Epidermal melanocyte (primary cell): ENCODE results near the gene ZNF516.
A peak's percentile ranks its signal among the peaks of the same experiment; 100 is the strongest.

ENCODE experiments used
- DNase-seq: peaks from one replicate; pipeline ENCODE4 v3.0.0; 2011; ENCODE audit warnings: low spot score; ENCODE audit not compliant: insufficient read length

Gene ZNF516

GRCh38 chr18:76365561-76365960 is 129.5 kb downstream of the ZNF516 start:
- no peak for DNase-seq

GRCh38 chr18:76364282-76365259 is 130.5 kb downstream of the ZNF516 start:
- no peak for DNase-seq

GRCh38 chr18:76363436-76364120 is 131.5 kb downstream of the ZNF516 start:
- no peak for DNase-seq

- DNase-seq = no peak
Measured at GRCh38 chr18:76362676-76363075, 132.4 kb downstream of the ZNF516 start.

- DNase-seq = no peak
Measured at GRCh38 chr18:76361219-76361618, 133.8 kb downstream of the ZNF516 start.

- no peak for DNase-seq
Measured at GRCh38 chr18:76359909-76360308, 135.1 kb downstream of the ZNF516 start.

GRCh38 chr18:76358774-76359173 is 136.3 kb downstream of the ZNF516 start:
- no peak for DNase-seq

- no peak for DNase-seq
Measured at GRCh38 chr18:76357585-76358260, 137.3 kb downstream of the ZNF516 start.

GRCh38 chr18:76357174-76357573 is 137.9 kb downstream of the ZNF516 start:
- no peak for DNase-seq

GRCh38 chr18:76356666-76357065 is 138.4 kb downstream of the ZNF516 start:
- DNase-seq = no peak

- no peak for DNase-seq
Measured at GRCh38 chr18:76354348-76354747, 140.7 kb downstream of the ZNF516 start.

- DNase-seq = no peak
Measured at GRCh38 chr18:76353500-76353899, 141.5 kb downstream of the ZNF516 start.

GRCh38 chr18:76353046-76353445 is 142.0 kb downstream of the ZNF516 start:
- DNase-seq = no peak

- peak; percentile 35 for DNase-seq
Measured at GRCh38 chr18:76351961-76352581, 143.0 kb downstream of the ZNF516 start.

GRCh38 chr18:76350134-76351025 is 144.7 kb downstream of the ZNF516 start:
- no peak for DNase-seq

GRCh38 chr18:76349067-76349715 is 145.9 kb downstream of the ZNF516 start:
- DNase-seq = peak; percentile 66

GRCh38 chr18:76348267-76349066 is 146.6 kb downstream of the ZNF516 start:
- DNase-seq = no peak

- DNase-seq = no peak
Measured at GRCh38 chr18:76347341-76347740, 147.7 kb downstream of the ZNF516 start.

GRCh38 chr18:76346490-76347130 is 148.4 kb downstream of the ZNF516 start:
- no peak for DNase-seq
